Measurements from ENCODE around the gene GAL3ST1.
"Not testable (repeated sequence)": the region's sequence is repeated elsewhere in the genome, so short reads cannot be mapped to it uniquely, and the experiment has no call there.

GAL3ST1 gene, protein sequence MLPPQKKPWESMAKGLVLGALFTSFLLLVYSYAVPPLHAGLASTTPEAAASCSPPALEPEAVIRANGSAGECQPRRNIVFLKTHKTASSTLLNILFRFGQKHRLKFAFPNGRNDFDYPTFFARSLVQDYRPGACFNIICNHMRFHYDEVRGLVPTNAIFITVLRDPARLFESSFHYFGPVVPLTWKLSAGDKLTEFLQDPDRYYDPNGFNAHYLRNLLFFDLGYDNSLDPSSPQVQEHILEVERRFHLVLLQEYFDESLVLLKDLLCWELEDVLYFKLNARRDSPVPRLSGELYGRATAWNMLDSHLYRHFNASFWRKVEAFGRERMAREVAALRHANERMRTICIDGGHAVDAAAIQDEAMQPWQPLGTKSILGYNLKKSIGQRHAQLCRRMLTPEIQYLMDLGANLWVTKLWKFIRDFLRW

DNA sequence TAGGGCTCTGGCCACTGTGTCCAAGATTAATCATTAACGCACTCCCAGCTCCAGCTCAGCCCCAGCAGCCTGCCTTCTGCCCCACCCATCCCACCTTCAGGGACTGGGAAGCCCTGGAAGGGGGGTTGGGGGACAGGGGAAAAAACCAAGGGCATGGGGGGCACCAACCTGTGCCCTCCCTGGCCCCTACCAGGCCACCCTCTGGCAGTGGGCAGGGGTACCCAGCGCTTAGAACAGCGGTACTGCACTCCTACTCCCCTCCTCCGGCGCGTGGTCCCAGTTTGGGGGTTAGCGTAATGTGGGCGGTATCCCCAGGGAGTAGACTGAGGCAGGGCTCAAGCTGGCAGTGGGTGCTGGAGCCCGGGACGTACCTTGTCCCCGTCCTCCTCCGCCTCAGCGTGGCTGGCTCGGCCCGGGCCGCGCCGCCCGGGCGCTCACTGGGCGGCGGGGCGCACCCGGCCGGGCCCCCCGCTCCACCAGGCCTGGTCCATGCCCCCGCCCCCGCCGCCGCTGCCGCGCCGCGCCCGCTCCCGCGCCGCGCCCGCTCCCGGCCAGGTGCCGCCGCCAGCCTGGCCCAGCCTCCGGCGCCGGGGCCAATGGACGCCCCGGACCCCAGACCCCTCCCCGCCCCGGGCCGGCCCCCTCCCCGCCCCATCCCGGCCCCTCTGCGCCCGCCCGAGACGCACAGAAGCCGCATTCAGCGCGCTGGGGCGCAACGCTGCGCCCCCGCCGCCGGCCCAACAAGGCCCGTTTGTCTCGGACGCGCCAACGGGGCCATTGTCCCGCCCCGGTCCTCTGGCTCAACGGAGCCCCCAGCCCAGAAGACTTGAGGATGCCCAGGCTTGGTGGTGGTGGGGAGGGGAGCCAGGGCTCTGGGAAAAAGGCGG, at the start of gene GAL3ST1:
TSS of gene GAL3ST1 (minus strand) at position 571 of the 887 bp plus-strand sequence. CDS start 17,273 bp downstream, outside the sequence.
- TF ChIP-seq, protein P1, sequence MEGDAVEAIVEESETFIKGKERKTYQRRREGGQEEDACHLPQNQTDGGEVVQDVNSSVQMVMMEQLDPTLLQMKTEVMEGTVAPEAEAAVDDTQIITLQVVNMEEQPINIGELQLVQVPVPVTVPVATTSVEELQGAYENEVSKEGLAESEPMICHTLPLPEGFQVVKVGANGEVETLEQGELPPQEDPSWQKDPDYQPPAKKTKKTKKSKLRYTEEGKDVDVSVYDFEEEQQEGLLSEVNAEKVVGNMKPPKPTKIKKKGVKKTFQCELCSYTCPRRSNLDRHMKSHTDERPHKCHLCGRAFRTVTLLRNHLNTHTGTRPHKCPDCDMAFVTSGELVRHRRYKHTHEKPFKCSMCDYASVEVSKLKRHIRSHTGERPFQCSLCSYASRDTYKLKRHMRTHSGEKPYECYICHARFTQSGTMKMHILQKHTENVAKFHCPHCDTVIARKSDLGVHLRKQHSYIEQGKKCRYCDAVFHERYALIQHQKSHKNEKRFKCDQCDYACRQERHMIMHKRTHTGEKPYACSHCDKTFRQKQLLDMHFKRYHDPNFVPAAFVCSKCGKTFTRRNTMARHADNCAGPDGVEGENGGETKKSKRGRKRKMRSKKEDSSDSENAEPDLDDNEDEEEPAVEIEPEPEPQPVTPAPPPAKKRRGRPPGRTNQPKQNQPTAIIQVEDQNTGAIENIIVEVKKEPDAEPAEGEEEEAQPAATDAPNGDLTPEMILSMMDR (IDR thresholded peaks at IDR 0.05; ENCODE audit: control insufficient read depth, extremely low read depth, insufficient read depth): no peak
- H3K4me3 ChIP-seq (ENCODE audit: low read depth, low read length): no peak within 1 kb of the TSS
- no peak for DNase-seq (ENCODE audit: low read depth)

DNA sequence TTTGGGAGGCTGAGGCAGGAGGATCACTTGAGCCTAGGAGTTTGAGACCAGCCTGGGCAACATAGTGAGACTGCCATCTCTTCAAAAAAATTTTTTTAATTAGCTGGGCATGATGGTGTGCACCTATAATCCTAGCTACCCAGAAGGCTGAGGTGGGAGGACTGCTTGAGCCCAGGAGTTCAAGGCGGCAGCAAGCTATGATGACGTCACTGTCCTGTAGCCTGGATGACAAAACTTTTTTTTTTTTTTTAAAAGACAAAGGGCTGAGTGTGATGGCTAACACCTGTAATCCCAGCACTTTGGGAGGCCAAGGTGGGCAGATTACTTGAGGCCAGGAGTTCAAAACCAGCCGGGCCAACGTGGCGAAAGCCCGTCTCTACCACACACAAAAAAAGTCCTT, 45.4 kb upstream of the GAL3ST1 start:
- not testable (repeated sequence) for DNase-seq (ENCODE audit: low read depth); H3K4me3 ChIP-seq (ENCODE audit: low read depth, low read length)

DNA sequence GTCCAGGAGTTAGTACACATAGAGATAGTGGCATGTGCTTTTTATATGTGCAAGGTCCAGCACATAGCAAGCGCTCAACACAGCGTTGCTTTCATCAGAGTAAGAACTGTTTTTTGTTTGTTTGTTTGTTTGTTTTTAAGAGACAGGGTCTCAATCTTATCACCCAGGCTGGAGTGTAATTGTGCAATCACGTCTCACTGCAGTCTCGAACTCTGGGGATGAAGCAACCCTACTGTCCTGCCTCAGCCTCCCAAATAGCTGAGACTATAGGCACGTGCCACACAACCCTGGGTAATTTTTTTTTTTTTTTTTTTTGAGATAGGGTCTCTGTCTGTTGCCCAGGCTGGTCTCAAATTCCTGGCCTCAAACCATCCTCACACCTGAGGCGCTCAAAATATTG, 43.4 kb upstream of the GAL3ST1 start:
- no peak for DNase-seq (ENCODE audit: low read depth)
- TF ChIP-seq, protein P1 (IDR thresholded peaks at IDR 0.05; ENCODE audit: control insufficient read depth, extremely low read depth, insufficient read depth): no peak
- no peak overlapping the region for H3K4me3 ChIP-seq (ENCODE audit: low read depth, low read length)

DNA sequence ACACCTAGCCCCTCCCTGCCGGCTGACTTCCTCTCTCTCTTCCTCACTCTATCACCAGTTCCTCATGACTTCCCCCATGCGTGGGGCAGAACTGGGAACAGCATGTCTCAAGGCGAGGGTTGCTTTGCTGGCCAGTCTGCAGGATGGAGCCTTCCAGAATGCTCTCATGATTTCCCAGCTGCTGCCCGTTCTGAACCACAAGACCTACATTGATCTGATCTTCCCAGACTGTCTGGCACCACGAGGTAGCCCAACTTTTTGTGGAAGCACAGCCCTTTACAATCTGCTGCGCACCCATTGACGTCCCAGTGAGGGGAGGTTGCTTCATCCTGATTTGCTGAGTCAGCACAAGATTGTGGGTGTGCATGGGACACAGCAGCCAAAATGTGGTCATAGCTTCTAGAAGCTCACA, 41.1 kb upstream of the GAL3ST1 start:
- TF ChIP-seq, protein P1 (IDR thresholded peaks at IDR 0.05; ENCODE audit: control insufficient read depth, extremely low read depth, insufficient read depth): no peak
- no peak for DNase-seq (ENCODE audit: low read depth)
- H3K4me3 ChIP-seq (ENCODE audit: low read depth, low read length): no peak overlapping the region

DNA sequence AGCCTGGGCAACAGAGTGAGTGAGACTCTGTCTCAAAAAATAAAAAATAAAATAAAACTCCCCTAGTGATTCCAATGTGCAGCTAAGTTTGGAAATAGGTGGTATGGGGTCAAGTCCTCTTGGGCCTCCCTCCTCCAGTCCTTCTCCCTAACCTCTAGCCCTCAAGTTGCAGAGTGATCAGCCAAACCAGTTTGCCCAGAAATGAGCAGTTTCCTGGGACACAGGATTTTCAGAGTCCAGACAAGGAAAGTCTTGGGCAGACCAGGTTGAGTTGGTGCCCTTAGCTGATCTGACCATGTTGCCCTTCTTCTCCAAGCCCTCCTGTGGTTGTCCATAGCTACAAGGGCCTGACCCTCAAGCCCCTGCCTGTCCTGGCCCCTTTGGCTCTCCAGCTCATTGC, 40.4 kb upstream of the GAL3ST1 start:
- no peak overlapping the region for H3K4me3 ChIP-seq (ENCODE audit: low read depth, low read length)
- DNase-seq (ENCODE audit: low read depth): no peak
- TF ChIP-seq, protein P1 (IDR thresholded peaks at IDR 0.05; ENCODE audit: control insufficient read depth, extremely low read depth, insufficient read depth): no peak

DNA sequence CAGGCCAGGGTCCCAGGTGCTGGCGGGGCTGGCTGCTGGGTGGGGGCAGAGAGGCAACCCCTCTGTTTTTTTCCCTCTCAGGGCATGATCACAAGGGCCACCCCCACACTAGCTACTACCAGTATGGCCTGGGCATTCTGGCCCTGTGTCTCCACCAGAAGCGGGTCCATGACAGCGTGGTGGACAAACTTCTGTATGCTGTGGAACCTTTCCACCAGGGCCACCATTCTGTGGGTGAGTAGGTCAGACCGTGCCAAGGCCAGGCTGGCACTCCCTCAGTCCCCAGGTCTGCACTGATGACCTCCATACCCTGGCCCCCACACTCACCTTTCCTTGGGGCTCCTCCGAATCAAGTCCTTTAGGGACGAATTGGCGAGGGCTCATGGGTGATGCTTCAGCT, 39.8 kb upstream of the GAL3ST1 start:
- no peak for DNase-seq (ENCODE audit: low read depth)
- TF ChIP-seq, protein P1 (IDR thresholded peaks at IDR 0.05; ENCODE audit: control insufficient read depth, extremely low read depth, insufficient read depth): no peak
- no peak overlapping the region for H3K4me3 ChIP-seq (ENCODE audit: low read depth, low read length)

DNA sequence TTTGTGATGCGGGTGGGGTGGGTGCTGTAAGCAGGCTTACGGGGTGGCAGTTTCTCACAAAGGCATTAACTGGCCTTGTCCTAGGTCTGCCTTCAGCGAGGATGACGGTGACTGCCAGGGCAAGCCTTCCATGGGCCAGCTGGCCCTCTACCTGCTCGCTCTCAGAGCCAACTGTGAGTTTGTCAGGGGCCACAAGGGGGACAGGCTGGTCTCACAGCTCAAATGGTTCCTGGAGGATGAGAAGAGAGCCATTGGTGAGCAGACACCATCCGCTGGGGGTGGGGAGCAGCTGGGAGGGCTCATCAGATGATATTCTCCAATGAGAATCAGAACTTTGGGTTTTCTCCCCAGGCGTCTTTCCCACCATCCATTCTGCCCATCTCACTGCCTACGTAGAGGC, 38.3 kb upstream of the GAL3ST1 start:
- TF ChIP-seq, protein P1 (IDR thresholded peaks at IDR 0.05; ENCODE audit: control insufficient read depth, extremely low read depth, insufficient read depth): no peak
- DNase-seq (ENCODE audit: low read depth): no peak

More for the DNA sequence above, 38.3 kb upstream of the GAL3ST1 start:
- H3K4me3 ChIP-seq (ENCODE audit: low read depth, low read length): no peak overlapping the region
